GM19468 (cell line): ENCODE results near the gene ZNF396.

ENCODE experiments used
- ATAC-seq: cut with Tn5 transposase; IDR thresholded peaks from one replicate; pipeline ENCODE4 v1.9.1; 2021; ENCODE audit warnings: mild to moderate bottlenecking, moderate library complexity, moderate number of reproducible peaks; ENCODE audit not compliant: unreplicated experiment; ENCODE audit errors: extremely low read depth

Gene ZNF396

DNA sequence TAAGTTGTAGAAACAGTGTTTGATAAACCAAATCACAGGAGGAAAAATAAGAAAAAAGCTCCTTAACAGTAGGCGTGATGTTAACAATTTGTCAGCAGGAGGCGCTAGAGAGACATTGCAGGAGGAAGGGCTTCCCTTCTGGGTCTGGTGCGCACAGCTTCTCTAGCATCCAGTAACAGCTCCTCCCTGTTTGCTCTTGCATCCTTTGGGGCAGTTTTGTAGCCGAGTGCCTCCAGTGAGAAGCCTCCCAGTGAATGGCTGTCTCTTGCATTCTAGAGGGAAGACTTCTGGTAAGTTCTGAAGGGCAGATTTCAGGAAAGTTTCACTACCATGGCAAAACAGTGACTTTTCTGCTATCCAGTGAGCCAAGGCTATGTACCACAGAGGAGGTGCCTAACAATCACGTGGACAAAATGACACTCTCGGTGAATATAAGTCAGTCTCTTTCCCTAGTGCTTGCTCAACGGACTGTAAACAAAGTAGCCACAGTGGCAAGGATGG, 9.5 kb upstream of the ZNF396 start:
- ATAC-seq = no peak

DNA sequence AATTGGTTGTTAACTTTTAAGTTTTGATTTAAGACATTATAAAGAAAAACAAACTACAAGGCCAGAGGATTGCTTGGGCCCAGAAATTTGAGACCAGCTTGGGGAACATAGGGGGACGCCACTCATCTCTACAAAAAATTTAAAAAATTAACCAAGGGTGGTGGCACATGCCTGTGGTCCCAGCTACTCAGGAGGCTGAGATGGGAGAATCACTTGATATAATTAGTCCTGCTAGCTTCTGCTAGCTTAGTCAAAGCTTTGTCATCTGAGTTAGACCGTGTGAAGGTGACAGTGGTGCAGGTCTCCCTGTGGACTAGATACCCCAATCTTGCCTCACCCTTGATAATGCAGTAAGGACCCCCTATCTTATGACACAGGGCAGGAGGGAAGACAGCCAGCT, 6.0 kb upstream of the ZNF396 start:
- no peak for ATAC-seq

DNA sequence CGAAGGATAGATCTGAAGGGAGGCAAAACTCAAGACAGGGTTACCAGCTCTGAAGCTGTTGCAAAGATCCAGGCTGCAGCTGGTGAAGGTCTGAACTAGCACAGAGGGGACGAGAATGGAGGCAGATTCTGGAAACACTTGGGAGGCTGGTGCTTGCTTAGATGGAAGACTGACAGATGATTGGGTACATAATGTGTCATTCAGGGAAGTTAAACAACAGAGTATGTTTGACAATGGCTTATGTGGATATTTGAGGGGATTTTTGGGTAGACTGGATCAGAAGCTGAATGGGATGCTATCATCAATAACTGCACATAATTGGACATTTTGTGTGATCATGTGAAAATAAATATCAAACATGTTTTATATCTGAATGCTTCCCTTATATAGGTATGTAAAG, 2.3 kb upstream of the ZNF396 start:
- ATAC-seq = no peak

- no peak for ATAC-seq
These were observed 1.4 kb upstream of the ZNF396 start for GRCh38 chr18:35378574-35378896.

GRCh38 chr18:35377875-35378573, 887 bp upstream of the ZNF396 start:
- ATAC-seq = no peak

- peak; percentile 46 for ATAC-seq
These were observed 770 bp downstream of the ZNF396 start for GRCh38 chr18:35376393-35376741.

- ATAC-seq = no peak
These were observed 2.4 kb downstream of the ZNF396 start for GRCh38 chr18:35374708-35375107.

DNA sequence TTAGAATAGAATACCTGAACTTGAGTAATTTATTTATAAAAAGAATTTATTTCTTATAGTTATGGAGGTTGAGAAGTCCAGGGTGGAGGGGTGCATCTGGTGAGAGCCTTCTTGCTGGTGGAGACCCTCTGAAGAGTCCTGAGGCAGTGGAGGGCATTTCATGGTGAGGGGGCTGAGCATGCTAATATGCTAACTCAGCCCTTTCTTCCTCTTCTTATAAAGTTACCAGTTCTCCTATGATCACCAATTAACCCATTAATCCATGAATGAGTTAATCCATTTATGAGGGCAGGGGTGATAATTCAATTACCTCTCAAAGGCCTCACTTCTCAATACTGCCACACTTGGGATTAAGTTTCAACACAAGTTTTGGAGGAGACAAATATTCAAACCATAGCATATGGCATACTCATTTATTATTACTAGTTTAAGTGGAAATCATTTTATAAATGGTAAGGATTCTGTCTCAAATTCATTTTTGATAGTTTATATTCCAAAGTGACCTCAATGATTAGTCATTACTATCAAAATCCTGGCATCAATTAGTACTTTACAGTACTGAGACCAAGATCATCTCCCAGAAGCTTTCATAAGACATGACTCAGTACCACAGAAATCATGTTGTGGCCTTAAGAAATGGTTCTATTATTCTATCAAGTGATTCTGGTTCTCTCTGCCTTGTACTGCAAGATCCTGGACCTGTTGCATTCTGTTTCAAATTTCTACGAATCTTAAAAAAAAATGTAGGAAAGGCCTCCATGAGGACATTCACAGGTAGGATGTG, 5.5 kb downstream of the ZNF396 start:
- no peak for ATAC-seq

DNA sequence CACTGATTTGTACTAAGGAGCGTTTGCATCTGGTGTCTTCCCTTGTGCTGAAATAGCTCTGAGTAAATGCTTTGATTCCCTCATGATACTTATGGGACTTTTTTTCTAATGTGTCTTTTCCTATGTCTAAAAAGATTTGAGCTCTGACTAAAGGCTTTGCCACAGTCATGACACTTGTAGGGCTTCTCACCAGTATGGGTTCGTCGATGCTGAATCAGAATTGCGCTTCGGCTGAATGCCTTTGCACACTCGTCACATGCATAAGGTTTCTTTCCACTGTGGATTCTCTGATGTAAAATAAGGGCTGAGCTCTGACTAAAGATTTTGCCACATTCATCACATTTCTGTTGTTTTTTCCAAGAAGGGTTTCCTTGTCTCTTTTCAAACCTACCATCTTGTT, 8.0 kb downstream of the ZNF396 start:
- ATAC-seq = no peak

- ATAC-seq = no peak
These were observed 8.5 kb downstream of the ZNF396 start for GRCh38 chr18:35368595-35368994.

- no peak for ATAC-seq
These were observed 14.6 kb downstream of the ZNF396 start for GRCh38 chr18:35362531-35362930.

DNA sequence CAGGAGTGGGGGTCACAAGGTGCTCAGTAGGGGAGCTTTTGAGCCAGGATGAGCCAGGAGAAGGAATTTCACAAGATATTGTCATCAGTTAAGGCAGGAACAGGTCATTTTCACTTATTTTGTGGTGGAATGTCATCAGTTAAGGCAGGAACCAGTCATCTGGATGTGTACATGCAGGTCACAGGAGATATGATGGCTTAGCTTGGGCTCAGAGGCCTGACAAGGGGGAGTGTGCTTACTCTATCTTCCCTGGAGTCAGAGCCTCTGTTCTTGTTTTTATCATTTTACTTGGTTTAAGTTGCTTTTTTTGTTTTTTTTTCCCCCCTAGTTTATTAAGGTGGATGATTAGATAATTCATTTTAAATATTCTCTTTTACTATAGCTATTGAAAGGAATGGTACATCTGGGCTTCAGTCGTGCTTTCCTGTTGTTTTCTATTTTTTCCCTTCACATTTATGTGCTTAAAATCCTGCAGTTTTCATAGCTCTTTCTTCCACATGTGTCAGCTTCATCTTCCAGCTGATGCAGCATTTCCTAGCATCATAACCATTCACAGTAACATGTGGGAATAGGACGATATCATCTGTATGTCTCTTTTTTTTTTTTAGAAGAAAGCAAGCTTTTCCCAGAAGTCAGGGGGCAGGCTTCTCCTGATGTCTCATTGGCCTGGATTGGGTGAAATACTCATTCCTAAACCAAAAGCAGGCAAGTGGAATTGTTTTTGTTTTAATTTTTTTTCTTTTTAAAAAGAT, 15.4 kb downstream of the ZNF396 start:
- no peak for ATAC-seq

DNA sequence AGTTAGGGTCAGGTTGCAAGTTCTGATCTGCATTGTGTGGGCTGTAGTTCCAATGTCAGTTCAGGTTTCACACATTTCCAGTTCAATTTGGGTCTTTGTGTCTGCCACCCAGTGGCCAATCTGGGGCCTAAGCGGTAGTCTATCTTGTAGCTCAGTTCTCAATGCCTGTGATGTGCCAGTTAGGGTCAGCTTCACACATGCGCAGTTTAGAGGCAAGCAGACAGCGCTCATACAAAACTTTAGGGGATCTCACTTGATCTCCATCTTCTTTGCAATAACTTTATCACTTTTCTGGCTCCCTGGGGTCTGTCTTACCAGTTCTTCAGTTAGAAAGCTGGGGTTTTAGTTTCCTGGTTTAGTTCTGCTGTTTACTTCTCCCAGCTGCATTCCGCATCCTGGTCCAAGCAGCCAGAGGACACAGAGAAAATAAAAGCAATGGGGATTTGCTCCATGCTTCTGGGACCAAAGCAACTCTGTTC, 22.0 kb downstream of the ZNF396 start:
- ATAC-seq = peak; percentile 93

DNA sequence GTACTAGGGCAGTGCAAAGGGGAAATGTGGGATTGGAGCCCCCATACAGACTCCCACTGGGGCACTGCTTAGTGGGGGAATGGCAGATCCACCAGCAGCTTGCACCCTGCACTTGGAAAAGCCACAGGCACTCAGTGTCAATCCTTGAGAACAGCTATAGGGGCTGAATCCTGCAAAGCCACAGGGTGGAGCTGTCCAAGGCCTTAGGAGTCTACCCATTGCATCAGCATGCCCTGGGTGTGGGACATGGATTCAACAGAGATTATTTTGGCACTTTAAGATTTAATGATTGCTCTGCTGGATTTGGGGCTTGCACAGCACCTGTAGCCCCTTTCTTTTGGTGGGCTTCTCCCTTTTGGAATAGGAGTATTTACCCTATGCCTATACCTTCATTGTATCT, 24.4 kb downstream of the ZNF396 start:
- no peak for ATAC-seq

- no peak for ATAC-seq
These were observed 24.9 kb downstream of the ZNF396 start for GRCh38 chr18:35352283-35352682.

DNA sequence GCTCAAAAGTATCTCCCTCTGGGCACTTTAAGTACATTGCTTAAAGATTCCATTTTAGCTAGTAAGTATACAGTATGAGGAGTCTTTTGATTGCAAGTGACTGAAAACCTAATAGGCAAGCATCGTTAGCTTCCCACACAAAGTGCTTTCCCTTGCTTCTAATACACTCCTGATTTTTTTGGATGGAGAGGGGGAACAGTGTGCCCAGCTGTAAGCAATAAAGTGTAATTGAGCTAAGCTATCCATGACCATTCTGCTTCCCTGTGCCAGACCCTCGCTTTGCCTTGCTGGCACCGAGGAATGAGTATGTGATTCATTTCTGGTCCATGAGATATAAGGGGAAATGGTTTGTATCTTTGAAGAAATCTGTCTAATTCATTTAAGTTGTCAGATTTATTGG, 29.1 kb downstream of the ZNF396 start:
- no peak for ATAC-seq

- no peak for ATAC-seq
These were observed 31.2 kb downstream of the ZNF396 start for GRCh38 chr18:35345950-35346349.

GRCh38 chr18:35345460-35345921, 31.6 kb downstream of the ZNF396 start:
- ATAC-seq = peak; percentile 17

- ATAC-seq = no peak
These were observed 32.2 kb downstream of the ZNF396 start for GRCh38 chr18:35344736-35345459.
